ENCODE results near the gene P4HB. TPM values are rescaled to one million over a fixed set of nuclear protein-coding genes. Genes with fewer than 3 reads are reported as not detected.
"Not testable (repeated sequence)": the region's sequence is repeated elsewhere in the genome, so short reads cannot be mapped to it uniquely, and the experiment has no call there.

The P4HB gene
- polyA plus RNA-seq, 4 donors: 397 to 434 (median 411) TPM

GRCh38 chr17:81851423-81851822, 8.9 kb downstream of the P4HB start:
- DNase-seq (ENCODE audit: low read depth in 4 of 4, low spot score in 2 of 4): no peak

- DNase-seq (ENCODE audit: low read depth in 4 of 4, low spot score in 2 of 4): no peak
These were observed 10.9 kb downstream of the P4HB start for GRCh38 chr17:81849457-81849856.

GRCh38 chr17:81846743-81847689, 13.3 kb downstream of the P4HB start:
- DNase-seq (ENCODE audit: low read depth in 4 of 4, low spot score in 2 of 4): no peak

GRCh38 chr17:81845881-81846742, 14.2 kb downstream of the P4HB start:
- DNase-seq (ENCODE audit: low read depth in 4 of 4, low spot score in 2 of 4): no peak

- DNase-seq (ENCODE audit: low read depth in 4 of 4, low spot score in 2 of 4): no peak
These were observed 15.0 kb downstream of the P4HB start for GRCh38 chr17:81845361-81845760.

GRCh38 chr17:81844887-81845286, 15.4 kb downstream of the P4HB start:
- DNase-seq (ENCODE audit: low read depth in 4 of 4, low spot score in 2 of 4): no peak

- no peak for DNase-seq (ENCODE audit: low read depth in 4 of 4, low spot score in 2 of 4)
These were observed 15.9 kb downstream of the P4HB start for GRCh38 chr17:81844327-81844851.

GRCh38 chr17:81843713-81844326, 16.5 kb downstream of the P4HB start:
- no peak for DNase-seq (ENCODE audit: low read depth in 4 of 4, low spot score in 2 of 4)

- DNase-seq (ENCODE audit: low read depth in 4 of 4, low spot score in 2 of 4): no peak
These were observed 17.4 kb downstream of the P4HB start for GRCh38 chr17:81842725-81843504.

GRCh38 chr17:81842378-81842724, 18.0 kb downstream of the P4HB start:
- DNase-seq (ENCODE audit: low read depth in 4 of 4, low spot score in 2 of 4): no peak

- DNase-seq (ENCODE audit: low read depth in 4 of 4, low spot score in 2 of 4): no peak
These were observed 18.5 kb downstream of the P4HB start for GRCh38 chr17:81841866-81842265.

GRCh38 chr17:81840826-81841778, 19.2 kb downstream of the P4HB start:
- DNase-seq (ENCODE audit: low read depth in 4 of 4, low spot score in 2 of 4): no peak

- not testable (repeated sequence) for DNase-seq (ENCODE audit: low read depth in 4 of 4, low spot score in 2 of 4)
These were observed 20.3 kb downstream of the P4HB start for GRCh38 chr17:81840059-81840458.

GRCh38 chr17:81839301-81839700, 21.0 kb downstream of the P4HB start:
- DNase-seq (ENCODE audit: low read depth in 4 of 4, low spot score in 2 of 4): no peak

GRCh38 chr17:81838753-81839255, 21.5 kb downstream of the P4HB start:
- DNase-seq (ENCODE audit: low read depth in 4 of 4, low spot score in 2 of 4): no peak

GRCh38 chr17:81837641-81838040, 22.7 kb downstream of the P4HB start:
- DNase-seq (ENCODE audit: low read depth in 4 of 4, low spot score in 2 of 4): no peak

- no peak for DNase-seq (ENCODE audit: low read depth in 4 of 4, low spot score in 2 of 4)
These were observed 25.5 kb downstream of the P4HB start, which contains the start of gene PPP1R27 for GRCh38 chr17:81834831-81835267. Gene PPP1R27 (minus strand): TSS chr17:81835050. CDS start chr17:81834953, 97 bp downstream.
